ENCODE data around the gene S100A3.

S100A3 gene

DNA sequence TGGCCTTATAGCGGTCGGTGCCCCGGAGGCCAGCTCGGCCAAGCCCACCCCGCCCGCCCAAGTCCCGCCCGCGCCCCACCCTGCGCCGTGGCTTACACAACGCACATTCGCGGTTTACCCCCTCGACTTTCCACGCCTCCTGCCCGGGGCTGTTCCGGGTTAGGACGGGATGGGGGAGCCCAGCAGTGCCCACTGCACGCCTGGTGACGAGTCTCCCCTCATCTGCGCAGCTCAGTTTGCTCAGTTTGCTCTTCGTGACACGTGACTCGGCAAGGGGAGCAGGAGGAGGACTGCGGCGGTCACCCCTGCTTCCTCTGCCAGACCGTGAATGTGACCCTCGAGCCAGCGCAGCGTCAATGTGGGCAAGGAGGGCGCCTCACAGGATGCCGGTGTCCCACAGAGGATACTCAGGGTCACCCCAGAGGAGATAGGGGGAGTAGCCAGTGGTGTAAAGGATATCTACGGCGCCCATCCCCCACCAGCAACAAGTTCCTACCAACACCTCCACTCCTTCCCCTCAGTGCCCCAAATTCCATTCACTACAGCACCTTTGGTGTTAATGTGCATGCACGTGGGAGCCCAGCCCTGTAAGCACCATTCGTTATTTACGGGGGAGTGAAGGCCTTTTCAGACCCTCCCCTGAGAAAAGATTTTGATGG lies 12.9 kb downstream of the S100A3 start:
- peak overlapping the region; percentile 83 for H3K4me3 ChIP-seq (ENCODE audit: low read length)
- H4K20me1 ChIP-seq (ENCODE audit: insufficient read depth, low read length): no peaks in the 10 kb centered on the region
- 0 out of 2 replicates have a peak, but pooled peaks cover 2% of the 10 kb centered on the region for H3K79me2 ChIP-seq (ENCODE audit: low read length)
- no peaks in the 10 kb centered on the region for H3K9me3 ChIP-seq (ENCODE audit: insufficient read depth, low read length)
- peak overlapping the region; percentile 48 for H3K27ac ChIP-seq (ENCODE audit: low read length)
- TF ChIP-seq EZH2phosphoT487 (IDR thresholded peaks at IDR 0.05; ENCODE audit: low read depth) (no peak), CTCF (IDR thresholded peaks at IDR 0.05; ENCODE audit: low read depth, low read length) (no peak)
- peak overlapping the region; percentile 100 for H3K4me2 ChIP-seq (ENCODE audit: low read length)
- peak overlapping the region; percentile 87 for H3K9ac ChIP-seq (ENCODE audit: low read length)
- H3K4me1 ChIP-seq (ENCODE audit: low read length): peaks cover 39% of the 10 kb centered on the region
- no peaks in the 10 kb centered on the region for H3K27me3 ChIP-seq (ENCODE audit: low read depth, low read length)
- no peaks in the 10 kb centered on the region for H3K36me3 ChIP-seq (replicated peaks; ENCODE audit: low read depth, low read length)
- H2AFZ ChIP-seq (ENCODE audit: low read depth, low read length): peak overlapping the region; percentile 79

DNA sequence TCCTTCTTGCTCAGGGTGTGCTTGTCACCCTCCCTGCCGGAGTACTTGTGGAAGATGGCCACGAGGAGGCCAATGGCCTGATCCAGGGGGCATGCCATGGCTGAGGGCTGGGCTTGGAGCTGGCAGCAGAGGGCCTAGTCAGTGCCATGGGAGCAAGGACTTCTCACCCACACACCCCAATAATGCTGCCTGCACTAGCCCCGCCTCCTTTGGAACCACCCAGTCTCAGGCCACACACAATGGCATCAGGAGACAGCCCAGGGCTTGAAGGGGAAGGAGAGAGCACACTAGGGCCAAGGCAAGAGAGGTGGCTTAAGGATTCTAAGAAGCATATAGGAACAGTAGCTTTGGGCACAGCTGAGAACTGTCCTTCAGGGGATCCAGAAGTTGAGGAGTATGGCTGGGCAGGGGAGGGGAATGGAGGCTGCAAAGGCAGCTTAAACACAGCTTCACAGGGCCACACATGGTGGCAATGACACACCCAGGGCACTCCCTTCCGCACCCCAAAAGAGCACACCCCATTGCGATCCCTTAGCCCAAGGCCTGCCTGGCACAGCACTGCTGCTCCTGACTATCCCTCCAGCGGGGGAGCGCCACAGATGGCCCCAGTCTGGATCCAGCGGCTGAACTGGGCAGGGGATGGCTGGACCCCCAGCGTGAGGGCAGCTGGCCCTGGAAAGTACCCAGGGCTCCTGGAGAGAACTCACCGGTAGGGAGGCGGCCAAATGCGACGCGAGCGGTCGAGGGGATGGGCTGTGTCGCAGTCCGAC lies 13.6 kb downstream of the S100A3 start, which contains the start of gene S100A6:
S100A6 (minus strand) TSS at position 750 of the 770 bp plus-strand sequence; CDS start at position 98, 652 bp downstream.
- no peak for TF ChIP-seq CTCF (IDR thresholded peaks at IDR 0.05; ENCODE audit: low read depth, low read length)
- no peak for TF ChIP-seq EZH2phosphoT487 (IDR thresholded peaks at IDR 0.05; ENCODE audit: low read depth)
- Histone ChIP-seq H3K4me3 (ENCODE audit: low read length) (peak within 1 kb of the TSS; percentile 83), H3K36me3 (replicated peaks; ENCODE audit: low read depth, low read length) (no peaks in the 10 kb centered on the region), H3K27ac (ENCODE audit: low read length) (peak within 1 kb of the TSS; percentile 48), H3K4me1 (ENCODE audit: low read length) (peaks cover 32% of the 10 kb centered on the region), H3K27me3 (ENCODE audit: low read depth, low read length) (no peaks in the 10 kb centered on the region), H3K9ac (ENCODE audit: low read length) (peak within 1 kb of the TSS; percentile 87), H3K79me2 (ENCODE audit: low read length) (0 out of 2 replicates have a peak, but pooled peaks cover 2% of the 10 kb centered on the region), H2AFZ (ENCODE audit: low read depth, low read length) (peak within 1 kb of the TSS; percentile 79), H3K9me3 (ENCODE audit: insufficient read depth, low read length) (no peaks in the 10 kb centered on the region), H3K4me2 (ENCODE audit: low read length) (peak within 1 kb of the TSS; percentile 100), H4K20me1 (ENCODE audit: insufficient read depth, low read length) (no peaks in the 10 kb centered on the region)

DNA sequence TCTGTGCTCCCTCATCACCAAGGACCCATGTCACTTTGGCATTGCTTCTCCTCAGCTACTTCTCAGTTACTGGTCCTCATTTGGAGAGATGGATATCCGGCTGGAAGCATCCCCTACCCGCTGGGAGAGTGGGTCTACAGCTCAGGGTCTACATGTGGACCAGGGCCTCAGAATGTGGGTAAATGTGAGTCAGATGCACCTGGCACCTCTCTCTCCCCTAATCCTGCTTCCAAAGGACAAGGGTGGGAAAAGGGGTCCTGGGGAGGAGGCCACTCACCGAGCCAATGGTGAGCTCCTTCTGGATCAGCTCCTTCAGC lies 14.2 kb downstream of the S100A3 start:
- H3K9ac ChIP-seq (ENCODE audit: low read length): no peak overlapping the region; the same call in 1 of the 2 replicates
- H3K36me3 ChIP-seq (replicated peaks; ENCODE audit: low read depth, low read length): no peaks in the 10 kb centered on the region
- H3K4me2 ChIP-seq (ENCODE audit: low read length): peak overlapping the region; percentile 100
- H2AFZ ChIP-seq (ENCODE audit: low read depth, low read length): no peak overlapping the region
- H3K4me1 ChIP-seq (ENCODE audit: low read length): peaks cover 29% of the 10 kb centered on the region
- H3K27ac ChIP-seq (ENCODE audit: low read length): no peak overlapping the region
- H3K4me3 ChIP-seq (ENCODE audit: low read length): peak overlapping the region; percentile 83
- 0 out of 2 replicates have a peak, but pooled peaks cover 2% of the 10 kb centered on the region for H3K79me2 ChIP-seq (ENCODE audit: low read length)
- no peaks in the 10 kb centered on the region for H3K9me3 ChIP-seq (ENCODE audit: insufficient read depth, low read length)
- TF ChIP-seq CTCF (IDR thresholded peaks at IDR 0.05; ENCODE audit: low read depth, low read length): no peak
- TF ChIP-seq EZH2phosphoT487 (IDR thresholded peaks at IDR 0.05; ENCODE audit: low read depth): no peak
- H3K27me3 ChIP-seq (ENCODE audit: low read depth, low read length): no peaks in the 10 kb centered on the region
- H4K20me1 ChIP-seq (ENCODE audit: insufficient read depth, low read length): no peaks in the 10 kb centered on the region

DNA sequence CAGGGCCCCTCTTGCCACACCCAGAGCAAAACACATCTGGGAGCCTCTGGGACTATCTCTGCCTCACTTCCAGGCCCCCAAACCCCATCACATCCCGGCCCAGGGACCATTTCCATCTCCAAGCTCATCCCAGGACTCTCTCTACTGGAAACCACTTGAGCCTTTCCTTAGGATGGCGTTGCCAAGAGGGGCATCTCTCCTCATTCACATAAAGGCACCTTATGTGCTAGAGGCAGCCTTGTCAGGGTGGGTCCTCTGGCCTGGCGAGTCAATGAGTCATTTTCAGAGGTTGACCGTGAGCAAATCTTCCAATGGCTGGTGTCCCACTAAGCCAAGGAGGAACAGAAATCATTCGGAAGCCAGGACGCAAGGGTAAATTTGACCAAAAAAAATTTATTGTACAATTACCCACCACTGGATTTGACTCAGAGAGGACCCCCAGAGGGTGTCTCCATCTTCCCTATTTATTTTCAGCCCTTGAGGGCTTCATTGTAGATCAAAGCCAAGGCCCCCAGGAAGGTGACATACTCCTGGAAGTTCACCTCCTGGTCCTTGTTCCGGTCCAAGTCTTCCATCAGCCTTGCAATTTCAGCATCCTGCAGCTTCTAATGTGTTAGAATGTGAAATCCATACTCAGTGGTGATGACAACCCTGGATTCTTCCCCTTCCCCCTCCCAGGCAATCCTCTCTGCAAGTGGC lies 14.7 kb downstream of the S100A3 start:
- Histone ChIP-seq H3K9ac (ENCODE audit: low read length) (no peak overlapping the region), H3K4me2 (ENCODE audit: low read length) (no peak overlapping the region), H3K9me3 (ENCODE audit: insufficient read depth, low read length) (no peaks in the 10 kb centered on the region), H4K20me1 (ENCODE audit: insufficient read depth, low read length) (no peaks in the 10 kb centered on the region), H3K36me3 (replicated peaks; ENCODE audit: low read depth, low read length) (no peaks in the 10 kb centered on the region), H3K4me3 (ENCODE audit: low read length) (no peak overlapping the region), H3K27me3 (ENCODE audit: low read depth, low read length) (no peaks in the 10 kb centered on the region), H3K79me2 (ENCODE audit: low read length) (0 out of 2 replicates have a peak, but pooled peaks cover 2% of the 10 kb centered on the region), H3K4me1 (ENCODE audit: low read length) (peaks cover 29% of the 10 kb centered on the region), H3K27ac (ENCODE audit: low read length) (no peak overlapping the region), H2AFZ (ENCODE audit: low read depth, low read length) (no peak overlapping the region)
- TF ChIP-seq EZH2phosphoT487 (IDR thresholded peaks at IDR 0.05; ENCODE audit: low read depth): no peak
- no peak for TF ChIP-seq CTCF (IDR thresholded peaks at IDR 0.05; ENCODE audit: low read depth, low read length)
